ENCODE data around the gene CRYBB1. TPM values are rescaled to one million over a fixed set of nuclear protein-coding genes. Genes with fewer than 3 reads are reported as not detected.

CRYBB1 gene
- total and polyA plus RNA-seq, 2 donors (not counting 1 experiment from before 2014, with no cell fraction given) = 0.18 TPM; not detected in 1

DNA sequence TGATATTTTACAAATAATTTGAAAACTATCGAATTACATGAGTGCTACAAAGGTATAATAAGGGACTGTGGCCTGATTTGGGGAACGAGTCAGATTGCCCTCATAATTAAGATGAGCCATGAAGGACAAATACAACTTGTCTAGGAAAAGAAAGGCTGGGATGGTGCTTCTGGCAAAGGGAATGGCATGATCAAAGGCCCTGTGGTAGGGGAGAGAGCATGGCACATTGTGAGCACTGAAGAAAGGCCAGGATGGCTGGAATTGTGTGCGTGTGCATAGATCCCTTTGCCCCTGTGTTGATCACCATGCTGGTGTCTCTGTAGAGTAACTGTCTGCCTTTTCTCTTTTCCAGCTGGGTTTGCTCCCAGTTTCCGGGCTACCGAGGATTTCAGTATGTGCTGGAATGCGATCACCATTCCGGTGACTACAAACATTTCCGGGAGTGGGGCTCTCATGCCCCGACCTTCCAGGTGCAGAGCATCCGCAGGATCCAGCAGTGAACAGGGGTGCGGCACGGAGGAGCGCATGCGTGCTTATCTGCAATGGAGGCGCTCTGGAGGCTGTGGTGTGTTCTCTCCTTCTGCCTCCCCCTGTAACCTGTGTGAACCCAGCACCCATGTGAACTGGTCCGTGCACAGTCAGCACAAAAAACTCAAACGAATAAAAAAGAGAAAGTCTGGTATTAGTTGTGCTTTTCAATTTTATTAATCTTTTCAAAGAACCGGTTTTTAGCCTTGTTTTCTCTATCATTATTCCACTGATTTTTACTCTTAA, 12.3 kb upstream of the CRYBB1 start:
- Mint-ChIP-seq H3K27me3 (peaks cover 6% of the 10 kb centered on the region), H3K4me3 (no peak overlapping the region), H3K9me3 (ENCODE audit: insufficient read depth) (no peaks in the 10 kb centered on the region), H3K4me1 (no peaks in the 10 kb centered on the region), H3K27ac (no peak overlapping the region)
- H3K4me3 ChIP-seq (ENCODE audit: control extremely low read depth in 1 of 5, extremely low read depth in 1 of 5, insufficient read depth in 1 of 5, low read depth in 2 of 5, low read length in 4 of 5) = no peak overlapping the region
- no peaks in the 10 kb centered on the region for H4K20me1 ChIP-seq (ENCODE audit: control insufficient read depth, insufficient read depth, low read length, poor library complexity, severe bottlenecking)
- no peaks in the 10 kb centered on the region for H3K4me1 ChIP-seq (ENCODE audit: control insufficient read depth in 2 of 2, insufficient read depth in 2 of 2, low read length in 2 of 2)
- H3K36me3 ChIP-seq (replicated peaks in 1 of 2; ENCODE audit: control extremely low read depth in 1 of 2, control insufficient read depth in 1 of 2, extremely low read depth in 1 of 2, insufficient read depth in 2 of 2, low read length in 1 of 2) = no peaks in the 10 kb centered on the region
- TF ChIP-seq EZH2 (IDR thresholded peaks at IDR 0.05; ENCODE audit: borderline replicate concordance, insufficient read depth, low read depth, low read length, poor library complexity, severe bottlenecking) = no peak
- TF ChIP-seq, protein P1, sequence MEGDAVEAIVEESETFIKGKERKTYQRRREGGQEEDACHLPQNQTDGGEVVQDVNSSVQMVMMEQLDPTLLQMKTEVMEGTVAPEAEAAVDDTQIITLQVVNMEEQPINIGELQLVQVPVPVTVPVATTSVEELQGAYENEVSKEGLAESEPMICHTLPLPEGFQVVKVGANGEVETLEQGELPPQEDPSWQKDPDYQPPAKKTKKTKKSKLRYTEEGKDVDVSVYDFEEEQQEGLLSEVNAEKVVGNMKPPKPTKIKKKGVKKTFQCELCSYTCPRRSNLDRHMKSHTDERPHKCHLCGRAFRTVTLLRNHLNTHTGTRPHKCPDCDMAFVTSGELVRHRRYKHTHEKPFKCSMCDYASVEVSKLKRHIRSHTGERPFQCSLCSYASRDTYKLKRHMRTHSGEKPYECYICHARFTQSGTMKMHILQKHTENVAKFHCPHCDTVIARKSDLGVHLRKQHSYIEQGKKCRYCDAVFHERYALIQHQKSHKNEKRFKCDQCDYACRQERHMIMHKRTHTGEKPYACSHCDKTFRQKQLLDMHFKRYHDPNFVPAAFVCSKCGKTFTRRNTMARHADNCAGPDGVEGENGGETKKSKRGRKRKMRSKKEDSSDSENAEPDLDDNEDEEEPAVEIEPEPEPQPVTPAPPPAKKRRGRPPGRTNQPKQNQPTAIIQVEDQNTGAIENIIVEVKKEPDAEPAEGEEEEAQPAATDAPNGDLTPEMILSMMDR (IDR thresholded peaks at IDR 0.05) = no peak
- DNase-seq (no peak), ATAC-seq (ENCODE audit: low read depth) (no peak)
- ChIA-PET POLR2A (no interaction called here), CTCF (interaction anchor here (0.6 kb wide), 1 partner anchor 24 kb away, joined by 3 read pairs; no protein-coding TSS in a partner anchor)
- H3K27ac ChIP-seq (ENCODE audit: low read length in 2 of 2) = no peak overlapping the region
- intact Hi-C loops (cut with micrococcal nuclease) = no loop called here
- no peak overlapping the region for H2AFZ ChIP-seq (ENCODE audit: insufficient read depth, low read depth, low read length, poor library complexity, severe bottlenecking)
- no peak overlapping the region for H3K4me2 ChIP-seq (replicated peaks; ENCODE audit: low read depth, low read length, poor library complexity, severe bottlenecking)
- H3K9me3 ChIP-seq (ENCODE audit: control extremely low read depth in 1 of 3, control insufficient read depth in 2 of 3, insufficient read depth in 1 of 3, low read length in 2 of 3) = peaks cover 0 to 9% (median 0%) of the 10 kb centered on the region in 3 donors
- WGBS (ENCODE audit: insufficient coverage) = 97% methylated on average over 9 of the region's 18 CpGs
- H3K27me3 ChIP-seq (replicated peaks in 1 of 4; ENCODE audit: control extremely low read depth in 1 of 4, control insufficient read depth in 3 of 4, insufficient read depth in 4 of 4, low read length in 3 of 4) = no peaks in the 10 kb centered on the region
- H3K9ac ChIP-seq (ENCODE audit: low read length) = no peak overlapping the region
- no peaks in the 10 kb centered on the region for H3K79me2 ChIP-seq (ENCODE audit: control insufficient read depth, insufficient read depth, low read length)

DNA sequence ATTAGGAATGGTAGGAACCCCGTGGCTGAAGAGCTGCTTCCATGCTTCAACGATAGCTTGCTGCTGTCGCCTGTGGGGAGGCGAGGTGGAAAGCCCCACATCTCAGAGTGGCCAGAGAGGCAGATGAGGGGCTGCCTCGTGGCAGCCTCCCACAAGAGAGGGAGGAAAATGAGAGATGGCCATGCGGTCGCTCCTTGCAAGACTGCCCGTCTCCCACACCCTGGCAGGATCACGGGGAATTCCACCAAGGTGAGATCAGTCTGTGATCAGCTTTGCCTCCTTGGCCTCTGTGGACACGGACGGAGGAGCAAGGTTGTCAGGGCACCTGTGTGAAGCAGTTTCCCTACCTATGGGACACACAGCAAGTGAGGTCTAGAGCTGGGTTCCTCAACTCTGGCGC, 7.0 kb upstream of the CRYBB1 start:
- H3K4me1 ChIP-seq (ENCODE audit: control insufficient read depth in 2 of 2, insufficient read depth in 2 of 2, low read length in 2 of 2) = no peaks in the 10 kb centered on the region
- no peaks in the 10 kb centered on the region for H3K79me2 ChIP-seq (ENCODE audit: control insufficient read depth, insufficient read depth, low read length)
- POLR2A ChIA-PET = no interaction called here
- H3K4me2 ChIP-seq (replicated peaks; ENCODE audit: low read depth, low read length, poor library complexity, severe bottlenecking) = no peak overlapping the region
- H4K20me1 ChIP-seq (ENCODE audit: control insufficient read depth, insufficient read depth, low read length, poor library complexity, severe bottlenecking) = no peaks in the 10 kb centered on the region
- intact Hi-C loops (cut with micrococcal nuclease) = no loop called here
- Mint-ChIP-seq H3K27ac (no peak overlapping the region), H3K27me3 (no peaks in the 10 kb centered on the region), H3K4me3 (no peak overlapping the region), H3K4me1 (no peaks in the 10 kb centered on the region), H3K9me3 (ENCODE audit: insufficient read depth) (no peaks in the 10 kb centered on the region)
- no peak overlapping the region for H3K9ac ChIP-seq (ENCODE audit: low read length)
- H2AFZ ChIP-seq (ENCODE audit: insufficient read depth, low read depth, low read length, poor library complexity, severe bottlenecking) = no peak overlapping the region
- no peaks in the 10 kb centered on the region for H3K9me3 ChIP-seq (ENCODE audit: control extremely low read depth in 1 of 3, control insufficient read depth in 2 of 3, insufficient read depth in 1 of 3, low read length in 2 of 3)
- no peak overlapping the region for H3K27ac ChIP-seq (ENCODE audit: low read length in 2 of 2)
- peaks cover 0 to 4% (median 0%) of the 10 kb centered on the region in 4 experiments for H3K27me3 ChIP-seq (replicated peaks in 1 of 4; ENCODE audit: control extremely low read depth in 1 of 4, control insufficient read depth in 3 of 4, insufficient read depth in 4 of 4, low read length in 3 of 4)
- no peak for ATAC-seq (ENCODE audit: low read depth)
- CTCF ChIA-PET = no interaction called here
- no peak overlapping the region for H3K4me3 ChIP-seq (ENCODE audit: control extremely low read depth in 1 of 5, extremely low read depth in 1 of 5, insufficient read depth in 1 of 5, low read depth in 2 of 5, low read length in 4 of 5)
- 92% methylated on average over 12 of the region's 12 CpGs for WGBS (ENCODE audit: insufficient coverage)
- TF ChIP-seq, protein P1 (IDR thresholded peaks at IDR 0.05) = no peak
- no peak for TF ChIP-seq EZH2 (IDR thresholded peaks at IDR 0.05; ENCODE audit: borderline replicate concordance, insufficient read depth, low read depth, low read length, poor library complexity, severe bottlenecking)
- H3K36me3 ChIP-seq (replicated peaks in 1 of 2; ENCODE audit: control extremely low read depth in 1 of 2, control insufficient read depth in 1 of 2, extremely low read depth in 1 of 2, insufficient read depth in 2 of 2, low read length in 1 of 2) = no peaks in the 10 kb centered on the region
- DNase-seq = no peak
